Measurements from ENCODE around the gene CEP104. TPM values are rescaled to one million over a fixed set of nuclear protein-coding genes. Genes with fewer than 3 reads are reported as not detected.

CEP104 gene
- total RNA-seq, 1 experiment from 2014 or later = 14.8 TPM

- peak overlapping the region; percentile 82 for H3K27ac ChIP-seq
- peaks cover 21% of the 10 kb centered on the region for H3K36me3 ChIP-seq
- no peak for DNase-seq (ENCODE audit: low read depth in 1 of 2, low spot score in 2 of 2)
- no peaks in the 10 kb centered on the region for H3K9me3 ChIP-seq (replicated peaks)
- peaks cover 4% of the 10 kb centered on the region; the same call in 1 of the 2 replicates for H3K4me1 ChIP-seq (replicated peaks)
- no peaks in the 10 kb centered on the region for H3K27me3 ChIP-seq (replicated peaks)
- H3K4me3 ChIP-seq = peak overlapping the region; percentile 79
These were observed 42.7 kb upstream of the CEP104 start for GRCh38 chr1:3899754-3900149.

GRCh38 chr1:3898994-3899753 lies 42.2 kb upstream of the CEP104 start:
- no peak for DNase-seq (ENCODE audit: low read depth in 1 of 2, low spot score in 2 of 2)
- Histone ChIP-seq H3K27me3 (replicated peaks) (no peaks in the 10 kb centered on the region), H3K36me3 (peaks cover 23% of the 10 kb centered on the region), H3K27ac (peak overlapping the region; percentile 82; the same call in 1 of the 2 replicates), H3K4me3 (peak overlapping the region; percentile 79), H3K4me1 (replicated peaks) (peaks cover 4% of the 10 kb centered on the region; the same call in 1 of the 2 replicates), H3K9me3 (replicated peaks) (no peaks in the 10 kb centered on the region)

- DNase-seq (ENCODE audit: low read depth in 1 of 2, low spot score in 2 of 2) = no peak
- H3K9me3 ChIP-seq (replicated peaks) = no peaks in the 10 kb centered on the region
- H3K27me3 ChIP-seq (replicated peaks) = no peaks in the 10 kb centered on the region
- H3K4me3 ChIP-seq = no peak overlapping the region
- H3K27ac ChIP-seq = no peak overlapping the region
- H3K36me3 ChIP-seq = peaks cover 25% of the 10 kb centered on the region
- peaks cover 4% of the 10 kb centered on the region; the same call in 1 of the 2 replicates for H3K4me1 ChIP-seq (replicated peaks)
These were observed 41.4 kb upstream of the CEP104 start for GRCh38 chr1:3898475-3898735.

GRCh38 chr1:3896396-3897000 lies 39.5 kb upstream of the CEP104 start:
- Histone ChIP-seq H3K4me1 (replicated peaks) (peaks cover 3% of the 10 kb centered on the region; the same call in 1 of the 2 replicates), H3K27me3 (replicated peaks) (no peaks in the 10 kb centered on the region), H3K36me3 (peaks cover 33% of the 10 kb centered on the region), H3K4me3 (no peak overlapping the region), H3K9me3 (replicated peaks) (no peaks in the 10 kb centered on the region), H3K27ac (no peak overlapping the region)
- DNase-seq (ENCODE audit: low read depth in 1 of 2, low spot score in 2 of 2) = no peak

- Histone ChIP-seq H3K4me1 (replicated peaks) (no peaks in the 10 kb centered on the region), H3K4me3 (no peak overlapping the region), H3K27me3 (replicated peaks) (no peaks in the 10 kb centered on the region), H3K27ac (no peak overlapping the region), H3K36me3 (peaks cover 38% of the 10 kb centered on the region), H3K9me3 (replicated peaks) (no peaks in the 10 kb centered on the region)
- no peak for DNase-seq (ENCODE audit: low read depth in 1 of 2, low spot score in 2 of 2)
These were observed 38.9 kb upstream of the CEP104 start for GRCh38 chr1:3895951-3896325.

- Histone ChIP-seq H3K9me3 (replicated peaks) (no peaks in the 10 kb centered on the region), H3K27ac (no peak overlapping the region), H3K4me1 (replicated peaks) (no peaks in the 10 kb centered on the region), H3K36me3 (peaks cover 42% of the 10 kb centered on the region), H3K4me3 (no peak overlapping the region), H3K27me3 (replicated peaks) (no peaks in the 10 kb centered on the region)
- DNase-seq (ENCODE audit: low read depth in 1 of 2, low spot score in 2 of 2) = no peak
These were observed 38.4 kb upstream of the CEP104 start for GRCh38 chr1:3895279-3895950.

GRCh38 chr1:3894626-3895278 lies 37.7 kb upstream of the CEP104 start:
- no peak overlapping the region for H3K4me3 ChIP-seq
- DNase-seq (ENCODE audit: low read depth in 1 of 2, low spot score in 2 of 2) = no peak
- H3K36me3 ChIP-seq = peaks cover 46% of the 10 kb centered on the region
- H3K27ac ChIP-seq = no peak overlapping the region
- H3K9me3 ChIP-seq (replicated peaks) = no peaks in the 10 kb centered on the region
- H3K4me1 ChIP-seq (replicated peaks) = no peaks in the 10 kb centered on the region
- H3K27me3 ChIP-seq (replicated peaks) = no peaks in the 10 kb centered on the region

GRCh38 chr1:3893190-3893589 lies 36.2 kb upstream of the CEP104 start:
- Histone ChIP-seq H3K9me3 (replicated peaks) (no peaks in the 10 kb centered on the region), H3K4me3 (no peak overlapping the region), H3K4me1 (replicated peaks) (no peaks in the 10 kb centered on the region), H3K36me3 (peaks cover 49% of the 10 kb centered on the region), H3K27me3 (replicated peaks) (no peaks in the 10 kb centered on the region), H3K27ac (no peak overlapping the region)
- DNase-seq (ENCODE audit: low read depth in 1 of 2, low spot score in 2 of 2) = no peak

GRCh38 chr1:3892748-3893147 lies 35.7 kb upstream of the CEP104 start:
- Histone ChIP-seq H3K27me3 (replicated peaks) (no peaks in the 10 kb centered on the region), H3K4me3 (no peak overlapping the region), H3K36me3 (peaks cover 54% of the 10 kb centered on the region), H3K4me1 (replicated peaks) (no peaks in the 10 kb centered on the region), H3K27ac (no peak overlapping the region), H3K9me3 (replicated peaks) (no peaks in the 10 kb centered on the region)
- DNase-seq (ENCODE audit: low read depth in 1 of 2, low spot score in 2 of 2) = no peak

GRCh38 chr1:3891329-3891865 lies 34.4 kb upstream of the CEP104 start:
- Histone ChIP-seq H3K4me3 (no peak overlapping the region), H3K9me3 (replicated peaks) (no peaks in the 10 kb centered on the region), H3K27ac (no peak overlapping the region), H3K4me1 (replicated peaks) (no peaks in the 10 kb centered on the region), H3K36me3 (peaks cover 62% of the 10 kb centered on the region), H3K27me3 (replicated peaks) (no peaks in the 10 kb centered on the region)
- DNase-seq (ENCODE audit: low read depth in 1 of 2, low spot score in 2 of 2) = no peak

GRCh38 chr1:3890389-3891328 lies 33.6 kb upstream of the CEP104 start:
- H3K4me1 ChIP-seq (replicated peaks) = no peaks in the 10 kb centered on the region
- no peak overlapping the region for H3K4me3 ChIP-seq
- H3K27ac ChIP-seq = no peak overlapping the region
- DNase-seq (ENCODE audit: low read depth in 1 of 2, low spot score in 2 of 2) = no peak
- H3K27me3 ChIP-seq (replicated peaks) = no peaks in the 10 kb centered on the region
- no peaks in the 10 kb centered on the region for H3K9me3 ChIP-seq (replicated peaks)
- H3K36me3 ChIP-seq = peaks cover 66% of the 10 kb centered on the region

GRCh38 chr1:3889936-3890335 lies 32.9 kb upstream of the CEP104 start:
- no peak for DNase-seq (ENCODE audit: low read depth in 1 of 2, low spot score in 2 of 2)
- H3K36me3 ChIP-seq = peaks cover 66% of the 10 kb centered on the region
- H3K4me3 ChIP-seq = no peak overlapping the region
- H3K27me3 ChIP-seq (replicated peaks) = no peaks in the 10 kb centered on the region
- no peaks in the 10 kb centered on the region for H3K9me3 ChIP-seq (replicated peaks)
- no peaks in the 10 kb centered on the region for H3K4me1 ChIP-seq (replicated peaks)
- no peak overlapping the region for H3K27ac ChIP-seq

GRCh38 chr1:3888301-3888700 lies 31.3 kb upstream of the CEP104 start:
- no peak overlapping the region for H3K4me3 ChIP-seq
- H3K4me1 ChIP-seq (replicated peaks) = no peaks in the 10 kb centered on the region
- H3K9me3 ChIP-seq (replicated peaks) = no peaks in the 10 kb centered on the region
- no peak for DNase-seq (ENCODE audit: low read depth in 1 of 2, low spot score in 2 of 2)
- H3K36me3 ChIP-seq = peaks cover 59% of the 10 kb centered on the region
- H3K27me3 ChIP-seq (replicated peaks) = no peaks in the 10 kb centered on the region
- no peak overlapping the region for H3K27ac ChIP-seq

Data from SJSA1 (cell line).